ENCODE data around the gene MBOAT2. TPM values are rescaled to one million over a fixed set of nuclear protein-coding genes. Genes with fewer than 3 reads are reported as not detected.

MBOAT2 gene
- total and polyA plus RNA-seq, 2 of the 13 experiments (the other 11 are each of a cell fraction or from before 2014, with no cell fraction given), result 0.11 to 0.36 TPM

DNA sequence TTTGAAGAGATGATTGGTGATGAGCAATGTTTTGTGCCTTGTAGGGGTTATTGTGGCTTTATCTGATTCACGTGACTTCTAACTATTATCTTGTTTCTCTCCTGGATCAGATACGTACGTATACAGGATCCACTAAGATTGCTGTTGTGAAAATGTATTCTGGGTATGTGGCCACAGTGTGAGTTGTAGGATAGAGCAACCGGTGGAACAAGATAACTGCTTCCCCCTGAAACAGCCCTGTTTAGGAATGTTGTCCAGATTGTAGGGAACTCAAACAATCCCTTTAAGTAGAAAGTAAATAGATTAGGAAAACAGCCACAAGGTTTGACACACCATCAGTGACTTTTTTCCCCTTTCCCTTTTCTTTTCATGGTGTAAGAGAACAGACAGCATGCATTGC, 22.3 kb upstream of the MBOAT2 start:
- ChIA-PET POLR2A (no interaction called here), CTCF (ENCODE audit: low intra/inter-chr PET ratio, low total read pairs) (no interaction called here)
- in situ Hi-C loops (cut with HindIII; ENCODE audit: extremely low pct_ligation_motif_present, low pct_unique_long_range_greater_than_20kb), result no loop called here
- no peak for DNase-seq (ENCODE audit: low spot score)
- WGBS (ENCODE audit: low lambda C conversion rate), result 62% methylated on average over 4 of the region's 4 CpGs
- no peak overlapping the region for H2AFZ ChIP-seq (ENCODE audit: low read length)
- H3K36me3 ChIP-seq (replicated peaks in 1 of 2; ENCODE audit: control insufficient read depth in 1 of 2, insufficient read depth in 2 of 2, low read length in 2 of 2), result no peaks in the 10 kb centered on the region
- FAIRE-seq, result no peak
- no peak overlapping the region for H3K4me2 ChIP-seq (ENCODE audit: low read depth, low read length)
- H4K20me1 ChIP-seq (ENCODE audit: insufficient read depth, low read length), result no peaks in the 10 kb centered on the region
- no peak overlapping the region for H3K9ac ChIP-seq (ENCODE audit: insufficient read depth, low read depth, low read length)
- no peak overlapping the region for H3K27ac ChIP-seq (ENCODE audit: extremely low read length, insufficient read depth, low read length)
- intact Hi-C loops (cut with micrococcal nuclease; ENCODE audit: unreplicated experiment), result no loop called here
- H3K27me3 ChIP-seq (ENCODE audit: control insufficient read depth in 1 of 2, insufficient read depth in 2 of 2, low read length in 2 of 2), result peaks cover 0 to 24% of the 10 kb centered on the region in 2 experiments; a peak in 3 of 5 replicates
- ATAC-seq, result no peak
- H3K79me2 ChIP-seq (ENCODE audit: insufficient read depth, low read length), result no peaks in the 10 kb centered on the region
- H3K9me3 ChIP-seq (ENCODE audit: low read length), result no peaks in the 10 kb centered on the region
- no peak overlapping the region for H3K4me3 ChIP-seq (replicated peaks in 1 of 3; ENCODE audit: insufficient read depth in 1 of 3, low read depth in 2 of 3, low read length in 3 of 3)
- TF ChIP-seq GZF1 (CRISPR knock-in tag; IDR thresholded peaks at IDR 0.05) (no peak), KDM5B (CRISPR knock-in tag; IDR thresholded peaks at IDR 0.05; ENCODE audit: borderline replicate concordance) (no peak), CEBPG (CRISPR knock-in tag; IDR thresholded peaks at IDR 0.05) (no peak), ZNF678 (CRISPR knock-in tag; IDR thresholded peaks at IDR 0.05) (no peak), EZH2 (conservative IDR thresholded peaks at IDR 0.05; ENCODE audit: low read depth, low read length) (no peak), KLF9 (CRISPR knock-in tag; IDR thresholded peaks at IDR 0.05; ENCODE audit: low read depth) (no peak), ZSCAN25 (CRISPR knock-in tag; IDR thresholded peaks at IDR 0.05) (no peak), ZNF724P (CRISPR knock-in tag; IDR thresholded peaks at IDR 0.05; ENCODE audit: borderline replicate concordance) (no peak), ZSCAN22 (CRISPR knock-in tag; IDR thresholded peaks at IDR 0.05) (no peak), MZF1 (CRISPR knock-in tag; IDR thresholded peaks at IDR 0.05; ENCODE audit: borderline replicate concordance) (no peak), ZNF124 (CRISPR knock-in tag; IDR thresholded peaks at IDR 0.05) (no peak), KMT2B (CRISPR knock-in tag; IDR thresholded peaks at IDR 0.05) (no peak), PAX8 (CRISPR knock-in tag; IDR thresholded peaks at IDR 0.05; ENCODE audit: borderline replicate concordance) (no peak), ZNF160 (CRISPR knock-in tag; IDR thresholded peaks at IDR 0.05) (no peak)
- TF ChIP-seq, protein P1, sequence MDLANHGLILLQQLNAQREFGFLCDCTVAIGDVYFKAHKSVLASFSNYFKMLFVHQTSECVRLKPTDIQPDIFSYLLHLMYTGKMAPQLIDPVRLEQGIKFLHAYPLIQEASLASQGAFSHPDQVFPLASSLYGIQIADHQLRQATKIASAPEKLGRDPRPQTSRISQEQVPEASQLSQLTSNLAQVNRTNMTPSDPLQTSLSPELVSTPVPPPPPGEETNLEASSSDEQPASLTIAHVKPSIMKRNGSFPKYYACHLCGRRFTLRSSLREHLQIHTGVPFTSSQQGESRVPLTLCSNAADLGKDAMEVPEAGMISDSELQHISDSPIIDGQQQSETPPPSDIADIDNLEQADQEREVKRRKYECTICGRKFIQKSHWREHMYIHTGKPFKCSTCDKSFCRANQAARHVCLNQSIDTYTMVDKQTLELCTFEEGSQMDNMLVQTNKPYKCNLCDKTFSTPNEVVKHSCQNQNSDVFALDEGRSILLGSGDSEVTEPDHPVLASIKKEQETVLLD (CRISPR knock-in tag; IDR thresholded peaks at IDR 0.05; ENCODE audit: low read depth), result no peak
- BruUV-seq (replicated peaks), result no TSS peak
- no peaks in the 10 kb centered on the region for H3K4me1 ChIP-seq (ENCODE audit: insufficient read depth, low read length)

All from HepG2 (cell line).